PC-3 (cell line): ENCODE results near the gene SH3PXD2A. TPM values are rescaled to one million over a fixed set of nuclear protein-coding genes. Genes with fewer than 3 reads are reported as not detected.

Experiments used
- ATAC-seq: fragments of 200-7000 bp; cut with Tn5 transposase; 2 replicates; pipeline ENCODE4 v1.9.1; 2020; ENCODE audit warnings: mild to moderate bottlenecking, moderate library complexity
- BruUV-seq: library from RNA; stranded (reverse); fragments of 400-500 nt; replicated peaks from 2 replicates; lab custom pipeline; 2021; lab: Mats Ljungman, UMichigan
- CTCF ChIA-PET: fragments of 300-600 bp; sonication (Branson Sonifier 250); formaldehyde crosslinking; loops from one replicate; lab custom pipeline; 2022; ENCODE audit warnings: antibody characterized with exemption; lab: Charles Lee
- POLR2A ChIA-PET: fragments of 300-600 bp; sonication (Branson Sonifier 250); formaldehyde crosslinking; loops from one replicate; lab custom pipeline; 2022; ENCODE audit warnings: antibody characterized with exemption; ENCODE audit not compliant: unreplicated experiment; lab: Charles Lee
- DNase-seq: peaks from one replicate; pipeline ENCODE4 v3.0.0-alpha.2; 2015
- H2AFZ ChIP-seq: fragments of 300-600 bp; sonication (generic); 2 replicates; pipeline ENCODE4 v1.6.0; 2016; ENCODE audit warnings: antibody characterized with exemption, low read length
- H3F3A ChIP-seq: fragments of 300-600 bp; sonication (generic); one replicate; pipeline ENCODE4 v1.6.0; 2017; ENCODE audit warnings: antibody characterized with exemption, low read length, control low read depth, mild to moderate bottlenecking; ENCODE audit not compliant: unreplicated experiment
- H3K27ac ChIP-seq: fragments of 300-600 bp; sonication (generic); 2 replicates; pipeline ENCODE4 v1.5.1; 2016; ENCODE audit warnings: mild to moderate bottlenecking, low read length
- H3K27me3 ChIP-seq: fragments of 300-600 bp; sonication (generic); 2 replicates; pipeline ENCODE4 v1.6.1; 2016; ENCODE audit warnings: low read length, mixed read lengths
- H3K36me3 ChIP-seq: fragments of 300-600 bp; sonication (generic); 2 replicates; pipeline ENCODE4 v1.6.1; 2016; ENCODE audit warnings: low read depth, mixed run types, low read length, mixed read lengths
- H3K4me1 ChIP-seq: fragments of 300-600 bp; sonication (generic); 2 replicates; pipeline ENCODE4 v1.5.1; 2016; ENCODE audit warnings: low read length; ENCODE audit not compliant: insufficient read depth
- H3K4me2 ChIP-seq: fragments of 300-600 bp; sonication (generic); 2 replicates; pipeline ENCODE4 v1.6.0; 2016; ENCODE audit warnings: low read length
- H3K4me3 ChIP-seq: fragments of 300-600 bp; sonication (generic); 2 replicates; pipeline ENCODE4 v1.5.1; 2016; ENCODE audit warnings: mild to moderate bottlenecking, low read length, mixed read lengths
- H3K79me2 ChIP-seq: fragments of 300-600 bp; sonication (generic); 2 replicates; pipeline ENCODE4 v1.6.1; 2017; ENCODE audit warnings: low read length, mixed read lengths
- H3K9ac ChIP-seq: fragments of 300-600 bp; sonication (generic); 2 replicates; pipeline ENCODE4 v1.6.0; 2016; ENCODE audit warnings: mild to moderate bottlenecking, low read length
- H3K9me2 ChIP-seq: fragments of 300-600 bp; sonication (generic); replicated peaks from 2 replicates; pipeline ENCODE4 v1.6.1; 2016; ENCODE audit warnings: mixed run types, low read length, mixed read lengths
- H3K9me3 ChIP-seq: fragments of 300-600 bp; sonication (generic); 2 replicates; pipeline ENCODE4 v1.6.1; 2016; ENCODE audit warnings: low read length, mixed read lengths
- H4K20me1 ChIP-seq: fragments of 300-600 bp; sonication (generic); 2 replicates; pipeline ENCODE4 v1.6.1; 2016; ENCODE audit warnings: low read length, mixed read lengths
- CTCF ChIP-seq: fragments of 300-600 bp; sonication (generic); conservative IDR thresholded peaks from 2 replicates; pipeline ENCODE4 v1.5.1; 2017; ENCODE audit warnings: antibody characterized with exemption, low read depth, mild to moderate bottlenecking, low read length
- EZH2 ChIP-seq: fragments of 300-600 bp; sonication (generic); IDR thresholded peaks from one replicate; pipeline ENCODE4 v1.6.1; 2017; ENCODE audit warnings: antibody characterized with exemption, mild to moderate bottlenecking, low read length; ENCODE audit not compliant: unreplicated experiment
- EZH2phosphoT487 ChIP-seq: fragments of 300-600 bp; sonication (generic); IDR thresholded peaks from 2 replicates; pipeline ENCODE4 v1.6.1; 2018; ENCODE audit warnings: mild to moderate bottlenecking, antibody characterized with exemption, low read length, borderline replicate concordance
- intact Hi-C: fragments of 100-400 bp; cut with micrococcal nuclease; formaldehyde crosslinking; loops from 2 replicates; pipeline ENCODE4 v1.9.0; 2023
- total RNA-seq: library from RNA; depleted of rRNA; stranded (reverse); fragments of >200 nt; gene quantifications from 2 replicates; pipeline ENCODE4 v1.2.3, GENCODE V29; 2014

The SH3PXD2A gene
- total RNA-seq, 1 experiment from 2014 or later, result 3.4 TPM

- no peak for TF ChIP-seq EZH2phosphoT487
- TF ChIP-seq CTCF, result no peak
- TF ChIP-seq EZH2, result no peak
- Histone ChIP-seq H3K36me3 (no peaks in the 10 kb centered on the region; the same call in 1 of the 2 replicates), H4K20me1 (no peaks in the 10 kb centered on the region), H3K4me3 (no peak overlapping the region), H3K9ac (no peak overlapping the region), H3F3A (no peaks in the 10 kb centered on the region), H3K79me2 (no peaks in the 10 kb centered on the region), H3K4me2 (no peak overlapping the region), H2AFZ (no peak overlapping the region), H3K9me3 (no peaks in the 10 kb centered on the region), H3K9me2 (no peaks in the 10 kb centered on the region), H3K27ac (no peak overlapping the region), H3K27me3 (no peaks in the 10 kb centered on the region), H3K4me1 (peaks cover 13% of the 10 kb centered on the region)
- no peak for DNase-seq
- no peak for ATAC-seq
- intact Hi-C loops, result no loop called here
- ChIA-PET CTCF (no interaction called here), POLR2A (no interaction called here)
- BruUV-seq, result no TSS peak
Observed at GRCh38 chr10:103877861-103878260, 22.5 kb upstream of the SH3PXD2A start.

DNA sequence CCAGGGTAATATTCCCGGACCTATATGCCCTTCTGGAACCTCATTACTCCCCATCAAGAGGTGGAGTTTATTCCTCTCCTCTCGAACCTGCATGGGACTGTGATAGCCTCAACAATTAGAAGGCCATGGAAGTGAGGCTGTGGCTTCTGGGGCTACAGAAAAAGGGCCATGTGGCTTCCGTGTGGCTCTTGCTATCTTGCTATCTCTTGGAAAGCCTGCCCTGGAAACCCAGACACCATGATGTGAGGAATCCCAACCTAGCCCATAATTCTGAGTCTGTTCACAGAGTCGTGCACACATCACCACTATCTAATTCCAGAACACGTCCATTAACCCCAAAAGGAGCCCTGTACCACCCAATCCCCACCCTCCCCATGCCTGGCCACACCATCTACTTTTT, 20.8 kb upstream of the SH3PXD2A start:
- Histone ChIP-seq H3K4me1 (peaks cover 17% of the 10 kb centered on the region), H3K36me3 (no peaks in the 10 kb centered on the region), H3K9ac (no peak overlapping the region), H3K9me3 (no peaks in the 10 kb centered on the region), H3K79me2 (no peaks in the 10 kb centered on the region), H3K9me2 (no peaks in the 10 kb centered on the region), H3K4me2 (no peak overlapping the region), H2AFZ (no peak overlapping the region), H3F3A (no peaks in the 10 kb centered on the region), H3K27me3 (no peaks in the 10 kb centered on the region), H3K27ac (no peak overlapping the region), H3K4me3 (no peak overlapping the region), H4K20me1 (no peaks in the 10 kb centered on the region)
- ATAC-seq, result no peak
- ChIA-PET CTCF (no interaction called here), POLR2A (no interaction called here)
- no peak for DNase-seq
- intact Hi-C loops, result no loop called here
- BruUV-seq, result no TSS peak
- no peak for TF ChIP-seq CTCF
- TF ChIP-seq EZH2phosphoT487, result no peak
- TF ChIP-seq EZH2, result no peak

- intact Hi-C loops, result no loop called here
- ATAC-seq (no peak), DNase-seq (no peak)
- POLR2A ChIA-PET, result no interaction called here
- H3K4me3 ChIP-seq, result no peak overlapping the region
- no peak overlapping the region for H3K9ac ChIP-seq
- no peaks in the 10 kb centered on the region for H4K20me1 ChIP-seq
- H3K9me3 ChIP-seq, result no peaks in the 10 kb centered on the region
- H3K4me2 ChIP-seq, result no peak overlapping the region
- H3F3A ChIP-seq, result no peaks in the 10 kb centered on the region
- H3K27ac ChIP-seq, result no peak overlapping the region
- no peak overlapping the region for H2AFZ ChIP-seq
- BruUV-seq, result no TSS peak
- TF ChIP-seq CTCF (no peak), EZH2 (no peak), EZH2phosphoT487 (no peak)
- H3K79me2 ChIP-seq, result no peaks in the 10 kb centered on the region
- CTCF ChIA-PET, result no interaction called here
- no peaks in the 10 kb centered on the region for H3K27me3 ChIP-seq
- peaks cover 30% of the 10 kb centered on the region for H3K4me1 ChIP-seq
- H3K36me3 ChIP-seq, result no peaks in the 10 kb centered on the region
- H3K9me2 ChIP-seq, result no peaks in the 10 kb centered on the region
Observed at GRCh38 chr10:103874730-103875129, 19.4 kb upstream of the SH3PXD2A start.
